ENCODE measurements around the gene QSER1.
A peak's percentile ranks its signal among the peaks of the same experiment; 100 is the strongest.

QSER1 gene

GRCh38 chr11:32851251-32851650 is 41.4 kb upstream of the QSER1 start:
- H3K23ac ChIP-seq (ENCODE audit: low read length), result no peak overlapping the region
- no CpG with 5 or more reads among the region's 1 CpG for WGBS (ENCODE audit: extremely low coverage, insufficient coverage, insufficient read length)

GRCh38 chr11:32852207-32852606 is 40.4 kb upstream of the QSER1 start:
- no peak overlapping the region for H4K8ac ChIP-seq (ENCODE audit: low read depth, low read length)
- WGBS (ENCODE audit: extremely low coverage, insufficient coverage, insufficient read length), result no CpG with 5 or more reads among the region's 4 CpGs
- no peak overlapping the region for H2BK5ac ChIP-seq (ENCODE audit: low read depth, low read length, poor library complexity)
- H3K9me3 ChIP-seq (ENCODE audit: insufficient read depth, low read depth, low read length), result no peaks in the 10 kb centered on the region
- no peak overlapping the region for H3K4me2 ChIP-seq (ENCODE audit: low read length)
- H3K4me3 ChIP-seq (ENCODE audit: low read depth, low read length), result no peak overlapping the region
- H3K4ac ChIP-seq (ENCODE audit: low read depth, low read length), result no peak overlapping the region
- no peak overlapping the region for H3K14ac ChIP-seq (ENCODE audit: low read length)
- H2AFZ ChIP-seq (ENCODE audit: insufficient read depth, low read length, poor library complexity), result no peak overlapping the region
- H3K4me1 ChIP-seq (ENCODE audit: control insufficient read depth in 1 of 2, insufficient read depth in 2 of 2, low read length in 2 of 2), result no peaks in the 10 kb centered on the region
- H3K79me2 ChIP-seq (ENCODE audit: control insufficient read depth, insufficient read depth, low read length, poor library complexity), result no peaks in the 10 kb centered on the region
- no peak overlapping the region for H3K23ac ChIP-seq (ENCODE audit: low read length)
- no peaks in the 10 kb centered on the region for H3K79me1 ChIP-seq (ENCODE audit: low read length)
- H2BK120ac ChIP-seq (ENCODE audit: insufficient read depth, low read length, poor library complexity), result no peak overlapping the region
- no peak overlapping the region for H3K27ac ChIP-seq (ENCODE audit: low read depth, low read length)
- no peak overlapping the region for H2AK5ac ChIP-seq (ENCODE audit: low read length)
- H3K9ac ChIP-seq (ENCODE audit: low read length), result no peak overlapping the region
- H3K36me3 ChIP-seq (ENCODE audit: control insufficient read depth in 1 of 2, insufficient read depth in 2 of 2, low read length in 2 of 2), result peaks cover 5 to 6% of the 10 kb centered on the region in 2 experiments
- H3K18ac ChIP-seq (ENCODE audit: low read length), result no peak overlapping the region
- no peak overlapping the region for H4K12ac ChIP-seq (ENCODE audit: low read depth, low read length)
- peak; percentile 83 to 85 for DNase-seq
- H2BK12ac ChIP-seq (ENCODE audit: low read length), result no peak overlapping the region
- no peaks in the 10 kb centered on the region for H3K27me3 ChIP-seq (ENCODE audit: insufficient read depth, low read length)
- H4K91ac ChIP-seq (ENCODE audit: low read depth, low read length), result no peak overlapping the region

More at GRCh38 chr11:32851251-32851650, 41.4 kb upstream of the QSER1 start:
- H3K14ac ChIP-seq (ENCODE audit: low read length), result no peak overlapping the region
- no peaks in the 10 kb centered on the region for H3K9me3 ChIP-seq (ENCODE audit: insufficient read depth, low read depth, low read length)
- H3K4me3 ChIP-seq (ENCODE audit: low read depth, low read length), result no peak overlapping the region
- H3K27ac ChIP-seq (ENCODE audit: low read depth, low read length), result no peak overlapping the region
- no peak overlapping the region for H4K8ac ChIP-seq (ENCODE audit: low read depth, low read length)
- no peaks in the 10 kb centered on the region for H3K79me2 ChIP-seq (ENCODE audit: control insufficient read depth, insufficient read depth, low read length, poor library complexity)
- no peaks in the 10 kb centered on the region for H3K4me1 ChIP-seq (ENCODE audit: control insufficient read depth in 1 of 2, insufficient read depth in 2 of 2, low read length in 2 of 2)
- no peak overlapping the region for H3K4ac ChIP-seq (ENCODE audit: low read depth, low read length)
- peaks cover 5 to 6% of the 10 kb centered on the region in 2 experiments for H3K36me3 ChIP-seq (ENCODE audit: control insufficient read depth in 1 of 2, insufficient read depth in 2 of 2, low read length in 2 of 2)
- no peak overlapping the region for H4K12ac ChIP-seq (ENCODE audit: low read depth, low read length)
- H3K18ac ChIP-seq (ENCODE audit: low read length), result no peak overlapping the region
- H2BK12ac ChIP-seq (ENCODE audit: low read length), result no peak overlapping the region
- H3K27me3 ChIP-seq (ENCODE audit: insufficient read depth, low read length), result no peaks in the 10 kb centered on the region
- no peak overlapping the region for H2BK5ac ChIP-seq (ENCODE audit: low read depth, low read length, poor library complexity)
- no peaks in the 10 kb centered on the region for H3K79me1 ChIP-seq (ENCODE audit: low read length)
- H2AFZ ChIP-seq (ENCODE audit: insufficient read depth, low read length, poor library complexity), result no peak overlapping the region
- no peak overlapping the region for H3K9ac ChIP-seq (ENCODE audit: low read length)
- H2BK120ac ChIP-seq (ENCODE audit: insufficient read depth, low read length, poor library complexity), result no peak overlapping the region
- H3K4me2 ChIP-seq (ENCODE audit: low read length), result no peak overlapping the region
- no peak overlapping the region for H4K91ac ChIP-seq (ENCODE audit: low read depth, low read length)
- peak in 1 of 2 donors; percentile 33 for DNase-seq
- H2AK5ac ChIP-seq (ENCODE audit: low read length), result no peak overlapping the region

- H3K9ac ChIP-seq (ENCODE audit: low read length), result no peak overlapping the region
- no peak overlapping the region for H4K12ac ChIP-seq (ENCODE audit: low read depth, low read length)
- H3K9me3 ChIP-seq (ENCODE audit: insufficient read depth, low read depth, low read length), result no peaks in the 10 kb centered on the region
- no peak for DNase-seq
- H2BK120ac ChIP-seq (ENCODE audit: insufficient read depth, low read length, poor library complexity), result no peak overlapping the region
- H3K4ac ChIP-seq (ENCODE audit: low read depth, low read length), result no peak overlapping the region
- no peak overlapping the region for H2BK5ac ChIP-seq (ENCODE audit: low read depth, low read length, poor library complexity)
- H3K79me1 ChIP-seq (ENCODE audit: low read length), result no peaks in the 10 kb centered on the region
- H3K23ac ChIP-seq (ENCODE audit: low read length), result no peak overlapping the region
- H2AK5ac ChIP-seq (ENCODE audit: low read length), result no peak overlapping the region
- H3K4me2 ChIP-seq (ENCODE audit: low read length), result no peak overlapping the region
- no peak overlapping the region for H3K14ac ChIP-seq (ENCODE audit: low read length)
- H2AFZ ChIP-seq (ENCODE audit: insufficient read depth, low read length, poor library complexity), result no peak overlapping the region
- H3K36me3 ChIP-seq (ENCODE audit: control insufficient read depth in 1 of 2, insufficient read depth in 2 of 2, low read length in 2 of 2), result peaks cover 4 to 5% of the 10 kb centered on the region in 2 experiments
- H3K4me3 ChIP-seq (ENCODE audit: low read depth, low read length), result no peak overlapping the region
- no CpG with 5 or more reads among the region's 2 CpGs for WGBS (ENCODE audit: extremely low coverage, insufficient coverage, insufficient read length)
- no peaks in the 10 kb centered on the region for H3K27me3 ChIP-seq (ENCODE audit: insufficient read depth, low read length)
- no peak overlapping the region for H3K18ac ChIP-seq (ENCODE audit: low read length)
- H3K4me1 ChIP-seq (ENCODE audit: control insufficient read depth in 1 of 2, insufficient read depth in 2 of 2, low read length in 2 of 2), result no peaks in the 10 kb centered on the region
- no peak overlapping the region for H2BK12ac ChIP-seq (ENCODE audit: low read length)
- no peak overlapping the region for H4K91ac ChIP-seq (ENCODE audit: low read depth, low read length)
- no peaks in the 10 kb centered on the region for H3K79me2 ChIP-seq (ENCODE audit: control insufficient read depth, insufficient read depth, low read length, poor library complexity)
- H3K27ac ChIP-seq (ENCODE audit: low read depth, low read length), result no peak overlapping the region
- H4K8ac ChIP-seq (ENCODE audit: low read depth, low read length), result no peak overlapping the region
These were observed 37.0 kb upstream of the QSER1 start for GRCh38 chr11:32855601-32856000.

GRCh38 chr11:32858731-32859130 is 33.9 kb upstream of the QSER1 start:
- Histone ChIP-seq H4K12ac (ENCODE audit: low read depth, low read length) (no peak overlapping the region), H2AK5ac (ENCODE audit: low read length) (no peak overlapping the region), H3K79me1 (ENCODE audit: low read length) (no peaks in the 10 kb centered on the region), H3K4ac (ENCODE audit: low read depth, low read length) (no peak overlapping the region), H3K79me2 (ENCODE audit: control insufficient read depth, insufficient read depth, low read length, poor library complexity) (no peaks in the 10 kb centered on the region), H3K4me1 (ENCODE audit: control insufficient read depth in 1 of 2, insufficient read depth in 2 of 2, low read length in 2 of 2) (no peaks in the 10 kb centered on the region), H3K27ac (ENCODE audit: low read depth, low read length) (no peak overlapping the region), H4K8ac (ENCODE audit: low read depth, low read length) (no peak overlapping the region), H3K4me3 (ENCODE audit: low read depth, low read length) (no peak overlapping the region), H4K91ac (ENCODE audit: low read depth, low read length) (no peak overlapping the region), H3K23ac (ENCODE audit: low read length) (no peak overlapping the region), H2BK5ac (ENCODE audit: low read depth, low read length, poor library complexity) (no peak overlapping the region), H3K14ac (ENCODE audit: low read length) (no peak overlapping the region), H3K9me3 (ENCODE audit: insufficient read depth, low read depth, low read length) (no peaks in the 10 kb centered on the region), H2AFZ (ENCODE audit: insufficient read depth, low read length, poor library complexity) (no peak overlapping the region), H3K36me3 (ENCODE audit: control insufficient read depth in 1 of 2, insufficient read depth in 2 of 2, low read length in 2 of 2) (peaks cover 1 to 2% of the 10 kb centered on the region in 2 experiments), H3K9ac (ENCODE audit: low read length) (no peak overlapping the region), H3K27me3 (ENCODE audit: insufficient read depth, low read length) (no peaks in the 10 kb centered on the region), H3K18ac (ENCODE audit: low read length) (no peak overlapping the region), H3K4me2 (ENCODE audit: low read length) (no peak overlapping the region), H2BK120ac (ENCODE audit: insufficient read depth, low read length, poor library complexity) (no peak overlapping the region), H2BK12ac (ENCODE audit: low read length) (no peak overlapping the region)
- no CpG with 5 or more reads among the region's 1 CpG for WGBS (ENCODE audit: extremely low coverage, insufficient coverage, insufficient read length)
- DNase-seq, result no peak
